ENCODE data around the gene HS6ST3.
"Not testable (repeated sequence)": the region's sequence is repeated elsewhere in the genome, so short reads cannot be mapped to it uniquely, and the experiment has no call there.

HS6ST3 gene

GRCh38 chr13:96091164-96092117, 1.5 kb downstream of the HS6ST3 start:
- no peak for DNase-seq (ENCODE audit: low read depth)
- in situ Hi-C loops (cut with HindIII; ENCODE audit: low sequenced_read_pairs): no loop called here
- H3K4me3 ChIP-seq (ENCODE audit: low read depth, low read length): peak overlapping the region; percentile 53
- no peak for TF ChIP-seq CTCF (IDR thresholded peaks at IDR 0.05; ENCODE audit: low read depth, low read length, missing control alignments)

GRCh38 chr13:96093296-96094006, 3.5 kb downstream of the HS6ST3 start:
- no peak for DNase-seq (ENCODE audit: low read depth)
- in situ Hi-C loops (cut with HindIII; ENCODE audit: low sequenced_read_pairs): no loop called here

GRCh38 chr13:96100457-96101220, 10.7 kb downstream of the HS6ST3 start:
- in situ Hi-C loops (cut with HindIII; ENCODE audit: low sequenced_read_pairs): no loop called here
- DNase-seq (ENCODE audit: low read depth): no peak

More at GRCh38 chr13:96093296-96094006, 3.5 kb downstream of the HS6ST3 start:
- no peak overlapping the region for H3K4me3 ChIP-seq (ENCODE audit: low read depth, low read length)
- TF ChIP-seq CTCF (IDR thresholded peaks at IDR 0.05; ENCODE audit: low read depth, low read length, missing control alignments): no peak

GRCh38 chr13:96104516-96104915, 14.6 kb downstream of the HS6ST3 start:
- DNase-seq (ENCODE audit: low read depth): no peak
- H3K4me3 ChIP-seq (ENCODE audit: low read depth, low read length): no peak overlapping the region
- no peak for TF ChIP-seq CTCF (IDR thresholded peaks at IDR 0.05; ENCODE audit: low read depth, low read length, missing control alignments)
- in situ Hi-C loops (cut with HindIII; ENCODE audit: low sequenced_read_pairs): no loop called here

More at GRCh38 chr13:96100457-96101220, 10.7 kb downstream of the HS6ST3 start:
- no peak overlapping the region for H3K4me3 ChIP-seq (ENCODE audit: low read depth, low read length)
- no peak for TF ChIP-seq CTCF (IDR thresholded peaks at IDR 0.05; ENCODE audit: low read depth, low read length, missing control alignments)

GRCh38 chr13:96108072-96108471, 18.2 kb downstream of the HS6ST3 start:
- H3K4me3 ChIP-seq (ENCODE audit: low read depth, low read length); DNase-seq (ENCODE audit: low read depth); in situ Hi-C loops (cut with HindIII; ENCODE audit: low sequenced_read_pairs): not testable (repeated sequence)

- no peak for DNase-seq (ENCODE audit: low read depth)
- no peak for TF ChIP-seq CTCF (IDR thresholded peaks at IDR 0.05; ENCODE audit: low read depth, low read length, missing control alignments)
- H3K4me3 ChIP-seq (ENCODE audit: low read depth, low read length): no peak overlapping the region
- in situ Hi-C loops (cut with HindIII; ENCODE audit: low sequenced_read_pairs): no loop called here
Observed at GRCh38 chr13:96109125-96109524, 19.2 kb downstream of the HS6ST3 start.
